A204.1 (cell line): Measurements from ENCODE around the gene CCDC106.

Experiments
- FAIRE-seq: peaks from 2 replicates; lab custom pipeline; 2012; peaks lifted over from hg19 to GRCh38; lab: Jason Lieb, UNC

The CCDC106 gene

GRCh38 chr19:55684946-55685681 is 37.1 kb downstream of the CCDC106 start:
- FAIRE-seq, result no peak

GRCh38 chr19:55685776-55686175 is 37.8 kb downstream of the CCDC106 start:
- no peak for FAIRE-seq

GRCh38 chr19:55686311-55687050 is 38.5 kb downstream of the CCDC106 start:
- FAIRE-seq, result no peak

GRCh38 chr19:55687281-55688201 is 39.5 kb downstream of the CCDC106 start:
- no peak for FAIRE-seq

GRCh38 chr19:55688422-55689218 is 40.6 kb downstream of the CCDC106 start:
- no peak for FAIRE-seq

GRCh38 chr19:55689411-55690108 is 41.5 kb downstream of the CCDC106 start:
- no peak for FAIRE-seq

- FAIRE-seq, result no peak
These were observed 42.2 kb downstream of the CCDC106 start for GRCh38 chr19:55690109-55690768.

- no peak for FAIRE-seq
These were observed 42.9 kb downstream of the CCDC106 start for GRCh38 chr19:55690769-55691545.

GRCh38 chr19:55691561-55692481 is 43.8 kb downstream of the CCDC106 start:
- no peak for FAIRE-seq

GRCh38 chr19:55692681-55693081 is 44.7 kb downstream of the CCDC106 start:
- FAIRE-seq, result no peak

GRCh38 chr19:55693336-55693974 is 45.4 kb downstream of the CCDC106 start:
- no peak for FAIRE-seq

GRCh38 chr19:55694241-55694655 is 46.2 kb downstream of the CCDC106 start:
- no peak for FAIRE-seq

- no peak for FAIRE-seq
These were observed 46.9 kb downstream of the CCDC106 start for GRCh38 chr19:55694656-55695491.

GRCh38 chr19:55695511-55696290 is 47.7 kb downstream of the CCDC106 start:
- FAIRE-seq, result no peak

- no peak for FAIRE-seq
These were observed 48.5 kb downstream of the CCDC106 start for GRCh38 chr19:55696301-55697068.

- no peak for FAIRE-seq
These were observed 49.0 kb downstream of the CCDC106 start for GRCh38 chr19:55697069-55697440.
